CD14-positive monocyte (primary cell): ENCODE measurements around the gene CD38. TPM values are rescaled to one million over a fixed set of nuclear protein-coding genes. Genes with fewer than 3 reads are reported as not detected.

Source experiments
- DNase-seq, 3 donors: peaks; one replicate each; pipeline ENCODE4 v3.0.0-alpha.2; 2011 to 2022
- H2AFZ ChIP-seq: 2 replicates; pipeline ENCODE4 v1.6.0; 2012; ENCODE audit warnings: mild to moderate bottlenecking, low read depth, low read length, inconsistent platforms; ENCODE audit not compliant: insufficient read depth, poor library complexity, severe bottlenecking
- H3K27ac ChIP-seq, 2 donors: 1 replicate in 1 of 2; 2 replicates in 1 of 2; pipeline ENCODE4 v1.5.1; 2012 to 2013; ENCODE audit warnings: low read length in 2 of 2, control low read depth in 1 of 2, inconsistent platforms in 1 of 2, low read depth in 1 of 2, mild to moderate bottlenecking in 1 of 2
- H3K27me3 ChIP-seq, 2 donors: one replicate each; pipeline versions ENCODE4 v1.6.0 to v1.6.1; 2011 to 2013; ENCODE audit warnings: low read length in 2 of 2; ENCODE audit not compliant: control insufficient read depth in 2 of 2, insufficient read depth in 2 of 2
- H3K36me3 ChIP-seq, 2 donors: replicated peaks in 1 of 2; 1 replicate in 1 of 2; 2 replicates in 1 of 2; pipeline versions ENCODE4 v1.5.1 to v1.6.1; 2012 to 2013; ENCODE audit warnings: low read length in 2 of 2, control low read depth in 1 of 2, inconsistent platforms in 1 of 2, mild to moderate bottlenecking in 1 of 2; ENCODE audit not compliant: insufficient read depth in 2 of 2, control insufficient read depth in 1 of 2
- H3K4me1 ChIP-seq, 2 donors: 1 replicate in 1 of 2; 2 replicates in 1 of 2; pipeline versions ENCODE4 v1.5.1 to v1.6.1; 2012 to 2013; ENCODE audit warnings: low read length in 2 of 2, control low read depth in 1 of 2, inconsistent platforms in 1 of 2, mild to moderate bottlenecking in 1 of 2, moderate library complexity in 1 of 2; ENCODE audit not compliant: insufficient read depth in 2 of 2, control insufficient read depth in 1 of 2
- H3K4me2 ChIP-seq: replicated peaks from 2 replicates; pipeline ENCODE3; 2012; ENCODE audit warnings: low read length, moderate library complexity, mild to moderate bottlenecking; ENCODE audit not compliant: poor library complexity, severe bottlenecking; ENCODE audit errors: extremely low read depth
- H3K4me3 ChIP-seq, 3 experiments: fragments of 200-600 bp in 1 of 3; sonication (generic) in 1 of 3; replicated peaks in 1 of 3; 1 replicate in 2 of 3; 2 replicates in 1 of 3; pipeline ENCODE4 v1.5.1; 2011 to 2013; ENCODE audit warnings: low read length in 3 of 3, mild to moderate bottlenecking in 3 of 3, control low read depth in 2 of 3, low read depth in 2 of 3, inconsistent platforms in 1 of 3, moderate library complexity in 1 of 3
- H3K79me2 ChIP-seq: 2 replicates; pipeline ENCODE4 v1.6.0; 2012; ENCODE audit warnings: mild to moderate bottlenecking, control low read depth, inconsistent platforms, low read length, moderate library complexity; ENCODE audit not compliant: insufficient read depth
- H3K9ac ChIP-seq: 2 replicates; pipeline ENCODE4 v1.6.0; 2017; ENCODE audit warnings: low read length, mild to moderate bottlenecking; ENCODE audit not compliant: insufficient read depth, poor library complexity, severe bottlenecking
- H3K9me3 ChIP-seq, 2 donors: replicated peaks in 1 of 2; 1 replicate in 1 of 2; 2 replicates in 1 of 2; pipeline versions ENCODE4 v1.5.1 to v1.6.1; 2012 to 2013; ENCODE audit warnings: low read length in 2 of 2, control low read depth in 1 of 2; ENCODE audit not compliant: control insufficient read depth in 1 of 2, insufficient read depth in 1 of 2
- H4K20me1 ChIP-seq: 2 replicates; pipeline ENCODE4 v1.6.0; 2012; ENCODE audit warnings: mild to moderate bottlenecking, low read length, control low read depth, moderate library complexity; ENCODE audit not compliant: insufficient read depth
- H3K27ac Mint-ChIP-seq, 7 donors: one replicate each; pipeline ENCODE4 v1.8.0; 2020; ENCODE audit warnings: mild to moderate bottlenecking in 7 of 7, mixed read lengths in 7 of 7, moderate library complexity in 6 of 7, inconsistent platforms in 2 of 7
- H3K27me3 Mint-ChIP-seq, 3 donors: one replicate each; pipeline ENCODE4 v1.8.0; 2021 to 2022; ENCODE audit warnings: low read depth in 3 of 3, mild to moderate bottlenecking in 3 of 3, mixed read lengths in 3 of 3, moderate library complexity in 3 of 3, inconsistent platforms in 1 of 3
- H3K36me3 Mint-ChIP-seq, 2 donors: one replicate each; pipeline ENCODE4 v1.8.0; 2020; ENCODE audit warnings: mixed read lengths in 2 of 2, inconsistent platforms in 1 of 2, mild to moderate bottlenecking in 1 of 2
- H3K4me1 Mint-ChIP-seq: one replicate; pipeline ENCODE4 v1.8.0; 2020; ENCODE audit warnings: mild to moderate bottlenecking, mixed read lengths
- H3K4me3 Mint-ChIP-seq, 2 donors: one replicate each; pipeline ENCODE4 v1.8.0; 2020; ENCODE audit warnings: mild to moderate bottlenecking in 2 of 2, mixed read lengths in 2 of 2, moderate library complexity in 1 of 2
- H3K9me3 Mint-ChIP-seq, 7 donors: one replicate each; pipeline ENCODE4 v1.8.0; 2020 to 2022; ENCODE audit warnings: mixed read lengths in 7 of 7, mild to moderate bottlenecking in 6 of 7, moderate library complexity in 6 of 7, inconsistent platforms in 2 of 7
- CTCF ChIP-seq: fragments of 200-600 bp; IDR thresholded peaks from one replicate; pipeline ENCODE4 v1.8.0; 2022; ENCODE audit warnings: antibody characterized with exemption, mild to moderate bottlenecking
- WGBS: methylation state at CpG from one replicate; pipeline ENCODE4 v1.1.5; 2013; ENCODE audit warnings: missing lambda C conversion rate; ENCODE audit not compliant: insufficient coverage; 5-methylcytosine and 5-hydroxymethylcytosine counted together
- intact Hi-C, 2 donors: fragments of 100-400 bp; cut with micrococcal nuclease; formaldehyde crosslinking; loops; one replicate each; pipeline versions ENCODE4 v1.15.0 to v1.15.1; 2023
- polyA plus RNA-seq, 3 donors: library from polyadenylated mRNA; depleted of rRNA in 1 of 3; unstranded in 2 of 3; stranded (reverse) in 1 of 3; fragments of 300-500 nt in 2 of 3; fragments of >200 nt in 1 of 3; fragmentation: Illumina TruSeq in 2 of 3; gene quantifications; 1 replicate in 2 of 3; 2 replicates in 1 of 3; pipeline ENCODE4 v1.2.3, GENCODE V29; 2012 to 2021

CD38 gene
- polyA plus RNA-seq, 3 donors, result 2.3 to 4.4 (median 3.0) TPM

- no peaks in the 10 kb centered on the region for H3K27me3 ChIP-seq
- H3K27me3 Mint-ChIP-seq, result no peaks in the 10 kb centered on the region
- 100% methylated on average over 2 of the region's 11 CpGs for WGBS
- peaks cover 6% of the 10 kb centered on the region for H4K20me1 ChIP-seq
- peaks cover 7 to 25% (median 15%) of the 10 kb centered on the region in 7 donors for H3K9me3 Mint-ChIP-seq
- peaks cover 18% of the 10 kb centered on the region for H3K4me1 Mint-ChIP-seq
- no peak for TF ChIP-seq CTCF
- no peak for DNase-seq
- H3K79me2 ChIP-seq, result no peaks in the 10 kb centered on the region
- H3K4me3 ChIP-seq, result no peak overlapping the region
- H2AFZ ChIP-seq, result no peak overlapping the region
- intact Hi-C loops, result no loop called here
- peak overlapping the region in 1 of 7 donors; percentile 42 for H3K27ac Mint-ChIP-seq
- H3K4me1 ChIP-seq, result no peaks in the 10 kb centered on the region
- H3K4me2 ChIP-seq, result no peak overlapping the region
- no peak overlapping the region for H3K4me3 Mint-ChIP-seq
- H3K36me3 ChIP-seq, result peaks cover 20 to 65% of the 10 kb centered on the region in 2 donors
- H3K27ac ChIP-seq, result no peak overlapping the region
- peaks cover 15 to 16% of the 10 kb centered on the region in 2 donors for H3K9me3 ChIP-seq
- H3K9ac ChIP-seq, result no peak overlapping the region
- peaks cover 59 to 68% of the 10 kb centered on the region in 2 donors for H3K36me3 Mint-ChIP-seq
Measured at GRCh38 chr4:15740764-15741404, 37.2 kb upstream of the CD38 start.

GRCh38 chr4:15742083-15742582, 36.0 kb upstream of the CD38 start:
- no peaks in the 10 kb centered on the region for H3K79me2 ChIP-seq
- H3K4me2 ChIP-seq, result no peak overlapping the region
- H3K27me3 ChIP-seq, result no peaks in the 10 kb centered on the region
- H3K27ac Mint-ChIP-seq, result no peak overlapping the region
- no peak overlapping the region for H3K4me3 ChIP-seq
- H4K20me1 ChIP-seq, result peaks cover 6% of the 10 kb centered on the region
- no peaks in the 10 kb centered on the region for H3K4me1 ChIP-seq
- peaks cover 7 to 33% (median 17%) of the 10 kb centered on the region in 7 donors for H3K9me3 Mint-ChIP-seq
- H3K9me3 ChIP-seq, result peaks cover 15 to 16% of the 10 kb centered on the region in 2 donors
- DNase-seq, result no peak
- H3K27me3 Mint-ChIP-seq, result no peaks in the 10 kb centered on the region
- peaks cover 10 to 52% of the 10 kb centered on the region in 2 donors for H3K36me3 ChIP-seq
- H3K4me3 Mint-ChIP-seq, result no peak overlapping the region
- H3K27ac ChIP-seq, result no peak overlapping the region
- 78% methylated on average over 1 of the region's 1 CpG for WGBS
- TF ChIP-seq CTCF, result no peak
- H3K36me3 Mint-ChIP-seq, result peaks cover 52 to 60% of the 10 kb centered on the region in 2 donors
- intact Hi-C loops, result no loop called here
- no peak overlapping the region for H3K9ac ChIP-seq
- no peak overlapping the region for H2AFZ ChIP-seq
- H3K4me1 Mint-ChIP-seq, result peaks cover 16% of the 10 kb centered on the region
